ENCODE measurements around the gene RSF1.

GRCh38 chr11:77770629-77771028 lies 49.9 kb downstream of the RSF1 start:
- TF ChIP-seq EZH2phosphoT487 (IDR thresholded peaks at IDR 0.05; ENCODE audit: low read depth, severe bottlenecking, unreplicated experiment), result no peak
- no peak for TF ChIP-seq CTCF (IDR thresholded peaks at IDR 0.05; ENCODE audit: poor library complexity)
- no peak for TF ChIP-seq EZH2 (IDR thresholded peaks at IDR 0.05; ENCODE audit: borderline replicate concordance)
